ENCODE data around the gene PACRG. TPM values are rescaled to one million over a fixed set of nuclear protein-coding genes. Genes with fewer than 3 reads are reported as not detected.

Gene PACRG
- total RNA-seq, 1 donor from 2014 or later: 10.5 TPM

GRCh38 chr6:163306000-163306399, 578.2 kb downstream of the PACRG start:
- Histone ChIP-seq H3K36me3 (no peaks in the 10 kb centered on the region), H3K27me3 (ENCODE audit: low read depth) (no peaks in the 10 kb centered on the region), H3K4me1 (peaks cover 34% of the 10 kb centered on the region), H3K9me3 (replicated peaks) (no peaks in the 10 kb centered on the region), H3K4me3 (no peak overlapping the region), H3K27ac (replicated peaks) (no peak overlapping the region)
- no peak for DNase-seq
- TF ChIP-seq CTCF (IDR thresholded peaks at IDR 0.05; ENCODE audit: borderline replicate concordance): no peak
- intact Hi-C loops (cut with micrococcal nuclease): no loop called here

- no peaks in the 10 kb centered on the region for H3K9me3 ChIP-seq (replicated peaks)
- TF ChIP-seq CTCF (IDR thresholded peaks at IDR 0.05; ENCODE audit: borderline replicate concordance): no peak
- no peaks in the 10 kb centered on the region for H3K36me3 ChIP-seq
- H3K4me1 ChIP-seq: peaks cover 13% of the 10 kb centered on the region
- DNase-seq: no peak
- intact Hi-C loops (cut with micrococcal nuclease): no loop called here
- H3K4me3 ChIP-seq: no peak overlapping the region
- H3K27me3 ChIP-seq (ENCODE audit: low read depth): no peaks in the 10 kb centered on the region
- no peak overlapping the region for H3K27ac ChIP-seq (replicated peaks)
These were observed 581.1 kb downstream of the PACRG start for GRCh38 chr6:163308629-163309440.

GRCh38 chr6:163309491-163310026, 581.8 kb downstream of the PACRG start:
- no peak for DNase-seq
- no peak for TF ChIP-seq CTCF (IDR thresholded peaks at IDR 0.05; ENCODE audit: borderline replicate concordance)
- no peaks in the 10 kb centered on the region for H3K27me3 ChIP-seq (ENCODE audit: low read depth)
- no peak overlapping the region for H3K27ac ChIP-seq (replicated peaks)
- H3K9me3 ChIP-seq (replicated peaks): no peaks in the 10 kb centered on the region
- intact Hi-C loops (cut with micrococcal nuclease): no loop called here
- H3K36me3 ChIP-seq: no peaks in the 10 kb centered on the region
- H3K4me1 ChIP-seq: peaks cover 13% of the 10 kb centered on the region
- H3K4me3 ChIP-seq: no peak overlapping the region

GRCh38 chr6:163310096-163310972, 582.6 kb downstream of the PACRG start:
- no peak for DNase-seq
- peaks cover 11% of the 10 kb centered on the region for H3K4me1 ChIP-seq
- no peaks in the 10 kb centered on the region for H3K36me3 ChIP-seq
- no peaks in the 10 kb centered on the region for H3K27me3 ChIP-seq (ENCODE audit: low read depth)
- no peaks in the 10 kb centered on the region for H3K9me3 ChIP-seq (replicated peaks)
- H3K4me3 ChIP-seq: no peak overlapping the region
- intact Hi-C loops (cut with micrococcal nuclease): no loop called here
- no peak overlapping the region for H3K27ac ChIP-seq (replicated peaks)
- no peak for TF ChIP-seq CTCF (IDR thresholded peaks at IDR 0.05; ENCODE audit: borderline replicate concordance)

- no peaks in the 10 kb centered on the region for H3K36me3 ChIP-seq
- intact Hi-C loops (cut with micrococcal nuclease): no loop called here
- H3K27me3 ChIP-seq (ENCODE audit: low read depth): no peaks in the 10 kb centered on the region
- H3K4me1 ChIP-seq: peaks cover 5% of the 10 kb centered on the region
- H3K9me3 ChIP-seq (replicated peaks): no peaks in the 10 kb centered on the region
- no peak overlapping the region for H3K27ac ChIP-seq (replicated peaks)
- no peak overlapping the region for H3K4me3 ChIP-seq
- TF ChIP-seq CTCF (IDR thresholded peaks at IDR 0.05; ENCODE audit: borderline replicate concordance): no peak
- no peak for DNase-seq
These were observed 583.2 kb downstream of the PACRG start for GRCh38 chr6:163310973-163311383.
